Skeletal muscle tissue (tissue), 4 donors: ENCODE measurements around the gene KRT83. TPM values are rescaled to one million over a fixed set of nuclear protein-coding genes. Genes with fewer than 3 reads are reported as not detected.
"Not testable (repeated sequence)": the region's sequence is repeated elsewhere in the genome, so short reads cannot be mapped to it uniquely, and the experiment has no call there.

Experiments
- H3K27ac ChIP-seq: one replicate; pipeline ENCODE4 v1.7.0; 2013; ENCODE audit warnings: mild to moderate bottlenecking, low read depth, low read length, inconsistent platforms
- H3K27me3 ChIP-seq, 3 donors: one replicate each; pipeline ENCODE4 v1.7.0; 2013; ENCODE audit warnings: low read length in 3 of 3; ENCODE audit not compliant: control insufficient read depth in 3 of 3, insufficient read depth in 3 of 3
- H3K36me3 ChIP-seq, 3 donors: one replicate each; pipeline ENCODE4 v1.7.0; 2013; ENCODE audit warnings: low read length in 3 of 3; ENCODE audit not compliant: control insufficient read depth in 3 of 3, insufficient read depth in 3 of 3
- H3K4me1 ChIP-seq, 3 donors: one replicate each; pipeline ENCODE4 v1.7.0; 2013; ENCODE audit warnings: low read length in 3 of 3, mild to moderate bottlenecking in 3 of 3; ENCODE audit not compliant: control insufficient read depth in 3 of 3, insufficient read depth in 3 of 3
- H3K4me3 ChIP-seq, 3 donors: one replicate each; pipeline ENCODE4 v1.7.0; 2013; ENCODE audit warnings: low read length in 3 of 3
- H3K9ac ChIP-seq, 3 donors: one replicate each; pipeline ENCODE4 v1.7.0; 2013; ENCODE audit warnings: low read length in 3 of 3, mild to moderate bottlenecking in 3 of 3, moderate library complexity in 2 of 3, low read depth in 1 of 3
- H3K9me3 ChIP-seq, 3 donors: one replicate each; pipeline ENCODE4 v1.7.0; 2013; ENCODE audit warnings: low read length in 3 of 3; ENCODE audit not compliant: control insufficient read depth in 3 of 3
- total RNA-seq: library from RNA; depleted of rRNA; stranded (reverse); fragments of >200 nt; gene quantifications from one replicate; pipeline ENCODE4 v1.2.3, GENCODE V29; 2014
- donor health status: Osteomylitis.

KRT83 gene
- total RNA-seq, 1 donor from 2014 or later, result not detected

- Histone ChIP-seq H3K9ac (no peak overlapping the region), H3K4me1 (no peaks in the 10 kb centered on the region), H3K9me3 (peaks cover 11 to 17% (median 16%) of the 10 kb centered on the region in 3 donors), H3K36me3 (no peaks in the 10 kb centered on the region), H3K4me3 (no peak overlapping the region), H3K27ac (no peak overlapping the region), H3K27me3 (peaks cover 0 to 13% (median 5%) of the 10 kb centered on the region in 3 donors)
Measured at GRCh38 chr12:52346593-52346992, 25.4 kb upstream of the KRT83 start.

GRCh38 chr12:52345041-52345440 lies 23.8 kb upstream of the KRT83 start:
- not testable (repeated sequence) for H3K27ac ChIP-seq, H3K36me3 ChIP-seq, H3K4me3 ChIP-seq, H3K4me1 ChIP-seq, H3K9ac ChIP-seq
- peaks cover 11 to 19% (median 16%) of the 10 kb centered on the region in 3 donors for H3K9me3 ChIP-seq
- H3K27me3 ChIP-seq, result peaks cover 0 to 12% (median 5%) of the 10 kb centered on the region in 3 donors

- Histone ChIP-seq H3K9me3 (peaks cover 11 to 19% (median 16%) of the 10 kb centered on the region in 3 donors), H3K4me1 (no peaks in the 10 kb centered on the region), H3K27me3 (peaks cover 0 to 10% (median 7%) of the 10 kb centered on the region in 3 donors), H3K27ac (no peak overlapping the region), H3K36me3 (no peaks in the 10 kb centered on the region), H3K9ac (no peak overlapping the region), H3K4me3 (no peak overlapping the region)
Measured at GRCh38 chr12:52344111-52344510, 22.9 kb upstream of the KRT83 start.

GRCh38 chr12:52343550-52343949 lies 22.4 kb upstream of the KRT83 start:
- Histone ChIP-seq H3K9ac (no peak overlapping the region), H3K27me3 (peaks cover under 1 to 10% (median 9%) of the 10 kb centered on the region in 3 donors), H3K9me3 (peaks cover 11 to 19% (median 16%) of the 10 kb centered on the region in 3 donors), H3K36me3 (no peaks in the 10 kb centered on the region), H3K4me1 (no peaks in the 10 kb centered on the region), H3K27ac (no peak overlapping the region), H3K4me3 (no peak overlapping the region)

- Histone ChIP-seq H3K36me3 (no peaks in the 10 kb centered on the region), H3K9me3 (peaks cover 11 to 19% (median 16%) of the 10 kb centered on the region in 3 donors), H3K27me3 (peaks cover 7 to 10% (median 9%) of the 10 kb centered on the region in 3 donors), H3K9ac (no peak overlapping the region), H3K27ac (no peak overlapping the region), H3K4me3 (no peak overlapping the region), H3K4me1 (no peaks in the 10 kb centered on the region)
Measured at GRCh38 chr12:52342781-52343490, 21.7 kb upstream of the KRT83 start.

GRCh38 chr12:52341066-52341580 lies 19.9 kb upstream of the KRT83 start:
- H3K4me3 ChIP-seq, result no peak overlapping the region
- peaks cover 11 to 19% (median 16%) of the 10 kb centered on the region in 3 donors for H3K9me3 ChIP-seq
- H3K9ac ChIP-seq, result no peak overlapping the region
- H3K27me3 ChIP-seq, result peaks cover 7 to 10% (median 9%) of the 10 kb centered on the region in 3 donors
- H3K4me1 ChIP-seq, result no peaks in the 10 kb centered on the region
- no peaks in the 10 kb centered on the region for H3K36me3 ChIP-seq
- no peak overlapping the region for H3K27ac ChIP-seq

- Histone ChIP-seq H3K27me3 (peaks cover 7 to 12% (median 10%) of the 10 kb centered on the region in 3 donors), H3K4me3 (no peak overlapping the region), H3K4me1 (no peaks in the 10 kb centered on the region), H3K27ac (no peak overlapping the region), H3K36me3 (no peaks in the 10 kb centered on the region), H3K9me3 (peaks cover 7 to 13% (median 8%) of the 10 kb centered on the region in 3 donors), H3K9ac (no peak overlapping the region)
Measured at GRCh38 chr12:52338241-52338960, 17.2 kb upstream of the KRT83 start.

GRCh38 chr12:52337054-52337453 lies 15.9 kb upstream of the KRT83 start:
- no peaks in the 10 kb centered on the region for H3K4me1 ChIP-seq
- H3K4me3 ChIP-seq, result no peak overlapping the region
- peaks cover 7 to 9% (median 8%) of the 10 kb centered on the region in 3 donors for H3K27me3 ChIP-seq
- H3K9ac ChIP-seq, result no peak overlapping the region
- no peak overlapping the region for H3K27ac ChIP-seq
- peaks cover 0 to 5% (median 0%) of the 10 kb centered on the region in 3 donors for H3K9me3 ChIP-seq
- no peaks in the 10 kb centered on the region for H3K36me3 ChIP-seq

GRCh38 chr12:52336641-52337040 lies 15.4 kb upstream of the KRT83 start:
- Histone ChIP-seq H3K9ac (no peak overlapping the region), H3K4me1 (no peaks in the 10 kb centered on the region), H3K36me3 (no peaks in the 10 kb centered on the region), H3K4me3 (no peak overlapping the region), H3K27me3 (peaks cover 4 to 9% (median 7%) of the 10 kb centered on the region in 3 donors), H3K9me3 (peaks cover 0 to 5% (median 0%) of the 10 kb centered on the region in 3 donors), H3K27ac (no peak overlapping the region)
